Activated naive CD8-positive, alpha-beta T cell treated with anti-CD3 and anti-CD28 coated beads, Interleukin-2, amount 10 ng/mL, durations not matched to agents 7 days and 5 days (primary cell): ENCODE results near the gene HIRIP3. TPM values are rescaled to one million over a fixed set of nuclear protein-coding genes. Genes with fewer than 3 reads are reported as not detected.

Experiments used
- ATAC-seq: fragments of 150-1000 bp; cut with Tn5 transposase; one replicate; pipeline ENCODE4 v1.10.0; 2021; ENCODE audit warnings: low read depth, moderate library complexity
- POLR2A ChIA-PET: fragments of 350-600 bp; sonication (Branson Sonifier 250); formaldehyde crosslinking; loops from one replicate; lab custom pipeline; 2021; ENCODE audit warnings: antibody characterized with exemption; lab: Charles Lee
- DNase-seq: peaks from one replicate; pipeline ENCODE4 v3.0.0; 2021
- H3K27ac Mint-ChIP-seq: one replicate; pipeline ENCODE4 v1.8.0; 2022; ENCODE audit warnings: mild to moderate bottlenecking, mixed read lengths
- H3K27me3 Mint-ChIP-seq: one replicate; pipeline ENCODE4 v1.8.0; 2022; ENCODE audit warnings: mild to moderate bottlenecking, moderate library complexity, mixed read lengths
- H3K36me3 Mint-ChIP-seq: one replicate; pipeline ENCODE4 v1.8.0; 2021; ENCODE audit warnings: mild to moderate bottlenecking, mixed read lengths
- H3K4me1 Mint-ChIP-seq: one replicate; pipeline ENCODE4 v1.8.0; 2021; ENCODE audit warnings: mixed read lengths
- H3K4me3 Mint-ChIP-seq: one replicate; pipeline ENCODE4 v1.8.0; 2022; ENCODE audit warnings: mild to moderate bottlenecking, moderate library complexity, mixed read lengths
- H3K9me3 Mint-ChIP-seq: one replicate; pipeline ENCODE4 v1.8.0; 2021; ENCODE audit warnings: mixed read lengths
- total RNA-seq, 2 experiments: library from RNA; stranded (reverse); gene quantifications; one replicate each; pipeline ENCODE4 v1.2.3, GENCODE V29; 2021

Gene HIRIP3
- total RNA-seq, 2 experiments from 2014 or later, result 35.1 to 37.3 TPM

GRCh38 chr16:30000735-30001631 is 5.6 kb upstream of the HIRIP3 start:
- POLR2A ChIA-PET, result interaction anchor here (1.1 kb wide), 1 partner anchor 28 kb away, joined by 3 read pairs; the partner anchor contains the start of gene TAOK2
- peaks cover 11% of the 10 kb centered on the region for H3K36me3 Mint-ChIP-seq

GRCh38 chr16:29999605-30000004 is 4.2 kb upstream of the HIRIP3 start:
- Mint-ChIP-seq H3K4me3 (no peak overlapping the region), H3K27me3 (no peaks in the 10 kb centered on the region), H3K4me1 (peaks cover 18% of the 10 kb centered on the region), H3K9me3 (no peaks in the 10 kb centered on the region), H3K27ac (peak overlapping the region; percentile 8), H3K36me3 (peaks cover 11% of the 10 kb centered on the region)
- DNase-seq (no peak), ATAC-seq (no peak)
- POLR2A ChIA-PET, result interaction anchor here (1.1 kb wide), 1 partner anchor 26 kb away, joined by 3 read pairs; the partner anchor contains the start of gene TAOK2

More at GRCh38 chr16:30000735-30001631, 5.6 kb upstream of the HIRIP3 start:
- no peak overlapping the region for H3K4me3 Mint-ChIP-seq
- H3K9me3 Mint-ChIP-seq, result no peaks in the 10 kb centered on the region
- peaks cover 16% of the 10 kb centered on the region for H3K4me1 Mint-ChIP-seq
- H3K27me3 Mint-ChIP-seq, result no peaks in the 10 kb centered on the region
- no peak for DNase-seq
- no peak for ATAC-seq
- H3K27ac Mint-ChIP-seq, result no peak overlapping the region

- H3K4me3 Mint-ChIP-seq, result peak overlapping the region; percentile 98
- H3K4me1 Mint-ChIP-seq, result peaks cover 25% of the 10 kb centered on the region
- ATAC-seq (no peak), DNase-seq (no peak)
- H3K36me3 Mint-ChIP-seq, result peaks cover 15% of the 10 kb centered on the region
- H3K27ac Mint-ChIP-seq, result peak overlapping the region; percentile 97
- H3K27me3 Mint-ChIP-seq, result no peaks in the 10 kb centered on the region
- POLR2A ChIA-PET, result interaction anchor here (1.0 to 6.8 kb wide), 6 partner anchors 8 to 71 kb away, joined by 4 to 73 read pairs (median 10); partner anchors contain the start of genes KCTD13, TAOK2 and TMEM219
- no peaks in the 10 kb centered on the region for H3K9me3 Mint-ChIP-seq
These were observed 1.4 kb upstream of the HIRIP3 start for GRCh38 chr16:29996766-29997250.

GRCh38 chr16:29995911-29996765 is 721 bp upstream of the HIRIP3 start, which contains the start of gene INO80E:
INO80E (plus strand) TSS chr16:29996241; CDS start chr16:29996311, 70 bp downstream.
- peaks cover 15% of the 10 kb centered on the region for H3K36me3 Mint-ChIP-seq
- POLR2A ChIA-PET, result interaction anchor here (0.6 to 6.8 kb wide), 10 partner anchors 9 to 384 kb away, joined by 3 to 73 read pairs (median 4); partner anchors contain the start of genes ALDOA, KCTD13, KIF22 and TAOK2
- no peaks in the 10 kb centered on the region for H3K27me3 Mint-ChIP-seq
- ATAC-seq (peak; percentile 95), DNase-seq (peak; percentile 99)
- H3K4me3 Mint-ChIP-seq, result peak within 1 kb of the TSS; percentile 98
- peaks cover 25% of the 10 kb centered on the region for H3K4me1 Mint-ChIP-seq
- H3K9me3 Mint-ChIP-seq, result no peaks in the 10 kb centered on the region
- peak within 1 kb of the TSS; percentile 97 for H3K27ac Mint-ChIP-seq

GRCh38 chr16:29994600-29995323 is 655 bp downstream of the HIRIP3 start:
- Mint-ChIP-seq H3K4me1 (peaks cover 24% of the 10 kb centered on the region), H3K36me3 (peaks cover 15% of the 10 kb centered on the region), H3K27me3 (no peaks in the 10 kb centered on the region), H3K4me3 (peak overlapping the region; percentile 98), H3K9me3 (no peaks in the 10 kb centered on the region), H3K27ac (peak overlapping the region; percentile 97)
- POLR2A ChIA-PET, result interaction anchor here (0.6 to 6.8 kb wide), 10 partner anchors 9 to 263 kb away, joined by 3 to 73 read pairs (median 5); partner anchors contain the start of genes ALDOA, KCTD13, KIF22 and PAGR1
- DNase-seq, result peak; percentile 85
- peak; percentile 54 for ATAC-seq

- H3K27me3 Mint-ChIP-seq, result no peaks in the 10 kb centered on the region
- peak overlapping the region; percentile 97 for H3K27ac Mint-ChIP-seq
These were observed 1.4 kb downstream of the HIRIP3 start for GRCh38 chr16:29993903-29994599.

GRCh38 chr16:29993191-29993902 is 2.1 kb downstream of the HIRIP3 start:
- H3K36me3 Mint-ChIP-seq, result peaks cover 19% of the 10 kb centered on the region
- no peak overlapping the region for H3K27ac Mint-ChIP-seq
- no peaks in the 10 kb centered on the region for H3K9me3 Mint-ChIP-seq
- H3K27me3 Mint-ChIP-seq, result no peaks in the 10 kb centered on the region
- POLR2A ChIA-PET, result interaction anchor here (1.0 to 6.8 kb wide), 4 partner anchors 11 to 145 kb away, joined by 3 to 73 read pairs (median 16); partner anchors contain the start of genes TAOK2 and TMEM219
- peaks cover 21% of the 10 kb centered on the region for H3K4me1 Mint-ChIP-seq
- DNase-seq (no peak), ATAC-seq (no peak)
- no peak overlapping the region for H3K4me3 Mint-ChIP-seq

More at GRCh38 chr16:29993903-29994599, 1.4 kb downstream of the HIRIP3 start:
- Mint-ChIP-seq H3K4me3 (peak overlapping the region; percentile 98), H3K9me3 (no peaks in the 10 kb centered on the region), H3K4me1 (peaks cover 21% of the 10 kb centered on the region), H3K36me3 (peaks cover 19% of the 10 kb centered on the region)
- DNase-seq, result no peak
- no peak for ATAC-seq
- POLR2A ChIA-PET, result interaction anchor here (1.0 to 6.8 kb wide), 8 partner anchors 9 to 262 kb away, joined by 3 to 73 read pairs (median 4); partner anchors contain the start of genes ALDOA, PAGR1, TAOK2 and TMEM219

GRCh38 chr16:29992344-29992967 is 3.0 kb downstream of the HIRIP3 start:
- DNase-seq (no peak), ATAC-seq (no peak)
- Mint-ChIP-seq H3K27me3 (no peaks in the 10 kb centered on the region), H3K4me3 (peak overlapping the region; percentile 37), H3K36me3 (peaks cover 14% of the 10 kb centered on the region), H3K9me3 (no peaks in the 10 kb centered on the region), H3K27ac (peak overlapping the region; percentile 54), H3K4me1 (peaks cover 17% of the 10 kb centered on the region)
- POLR2A ChIA-PET, result interaction anchor here (1.8 to 6.8 kb wide), 2 partner anchors 18 to 66 kb away, joined by 5 to 73 read pairs; partner anchors contain the start of genes KCTD13 and TAOK2

GRCh38 chr16:29991571-29991904 is 3.9 kb downstream of the HIRIP3 start:
- DNase-seq (no peak), ATAC-seq (no peak)
- no peaks in the 10 kb centered on the region for H3K27me3 Mint-ChIP-seq
- no peak overlapping the region for H3K4me3 Mint-ChIP-seq
- H3K36me3 Mint-ChIP-seq, result peaks cover 15% of the 10 kb centered on the region
- POLR2A ChIA-PET, result interaction anchor here (0.6 to 6.8 kb wide), 4 partner anchors 17 to 249 kb away, joined by 3 to 73 read pairs (median 4); partner anchors contain the start of genes KCTD13, TAOK2 and TMEM219
- H3K9me3 Mint-ChIP-seq, result no peaks in the 10 kb centered on the region
- H3K27ac Mint-ChIP-seq, result no peak overlapping the region
- peaks cover 12% of the 10 kb centered on the region for H3K4me1 Mint-ChIP-seq

GRCh38 chr16:29990883-29991570 is 4.4 kb downstream of the HIRIP3 start:
- peaks cover 12% of the 10 kb centered on the region for H3K4me1 Mint-ChIP-seq
- H3K27me3 Mint-ChIP-seq, result no peaks in the 10 kb centered on the region
- H3K36me3 Mint-ChIP-seq, result peaks cover 14% of the 10 kb centered on the region
- ATAC-seq, result no peak
- POLR2A ChIA-PET, result interaction anchor here (0.6 to 6.8 kb wide), 3 partner anchors 17 to 65 kb away, joined by 3 to 73 read pairs (median 5); partner anchors contain the start of genes KCTD13, TAOK2 and TMEM219
- H3K4me3 Mint-ChIP-seq, result no peak overlapping the region
- no peak overlapping the region for H3K27ac Mint-ChIP-seq
- no peaks in the 10 kb centered on the region for H3K9me3 Mint-ChIP-seq
- DNase-seq, result no peak
